GM18498 (cell line): ENCODE data around the gene RPTOR.

Source experiments
- ATAC-seq: cut with Tn5 transposase; IDR thresholded peaks from one replicate; pipeline ENCODE4 v1.9.1; 2021; ENCODE audit warnings: mild to moderate bottlenecking, moderate library complexity; ENCODE audit not compliant: unreplicated experiment

Gene RPTOR

GRCh38 chr17:80998748-80999535, 454.3 kb downstream of the RPTOR start:
- no peak for ATAC-seq

DNA sequence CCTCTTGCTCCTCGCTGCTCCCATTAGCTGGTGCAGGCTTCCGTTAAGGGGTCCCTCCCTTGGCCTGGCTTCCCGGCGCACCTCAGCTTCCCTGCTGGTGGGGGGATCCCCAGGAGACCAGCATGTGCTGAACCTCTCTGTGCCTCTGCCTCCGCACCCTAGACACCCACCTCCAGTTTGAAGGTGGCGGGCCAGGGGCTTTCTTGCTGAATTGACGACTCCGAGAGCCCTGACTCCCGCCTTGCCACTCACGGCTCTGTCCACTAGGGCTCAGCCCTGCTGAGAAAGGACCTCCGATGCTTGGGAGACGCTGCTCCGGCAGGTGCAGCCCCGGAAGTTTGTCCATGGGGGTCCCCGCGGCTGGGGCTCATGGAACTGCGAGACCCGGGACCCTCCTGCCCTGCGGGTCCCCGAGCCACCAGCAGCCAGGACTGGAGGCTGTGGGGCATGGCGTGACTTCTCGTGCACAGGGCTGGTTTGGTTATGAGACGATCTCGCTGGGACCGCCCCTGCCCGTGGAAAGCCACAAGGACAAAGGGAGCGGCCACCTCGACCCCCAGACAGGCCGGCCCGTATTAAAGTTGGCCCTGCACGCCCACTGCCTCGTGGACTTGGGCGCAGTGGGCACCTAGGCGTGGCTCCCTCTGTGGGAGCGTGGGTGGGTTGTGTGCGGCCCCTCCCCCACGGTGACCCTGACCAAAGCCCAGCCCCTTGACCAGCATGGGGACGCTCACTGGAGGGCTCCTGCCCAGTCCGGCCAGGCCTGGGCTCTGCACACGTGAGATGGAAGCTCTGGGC, 455.1 kb downstream of the RPTOR start:
- ATAC-seq, result no peak

DNA sequence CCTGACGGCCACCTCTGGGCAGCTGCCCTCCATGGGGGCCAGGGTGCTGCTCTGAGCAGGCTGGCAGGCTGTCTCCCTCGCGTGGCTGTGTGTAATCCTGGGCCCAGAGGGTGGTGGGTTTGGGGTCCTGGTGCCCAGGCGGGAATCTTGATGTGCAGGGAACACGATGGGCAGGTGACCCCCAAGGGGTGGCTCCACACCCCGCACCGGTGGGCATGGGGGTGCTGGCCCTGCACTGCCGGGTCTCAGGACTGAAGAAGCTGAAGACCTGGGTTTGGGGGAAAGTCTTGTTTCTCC, 455.6 kb downstream of the RPTOR start:
- no peak for ATAC-seq

DNA sequence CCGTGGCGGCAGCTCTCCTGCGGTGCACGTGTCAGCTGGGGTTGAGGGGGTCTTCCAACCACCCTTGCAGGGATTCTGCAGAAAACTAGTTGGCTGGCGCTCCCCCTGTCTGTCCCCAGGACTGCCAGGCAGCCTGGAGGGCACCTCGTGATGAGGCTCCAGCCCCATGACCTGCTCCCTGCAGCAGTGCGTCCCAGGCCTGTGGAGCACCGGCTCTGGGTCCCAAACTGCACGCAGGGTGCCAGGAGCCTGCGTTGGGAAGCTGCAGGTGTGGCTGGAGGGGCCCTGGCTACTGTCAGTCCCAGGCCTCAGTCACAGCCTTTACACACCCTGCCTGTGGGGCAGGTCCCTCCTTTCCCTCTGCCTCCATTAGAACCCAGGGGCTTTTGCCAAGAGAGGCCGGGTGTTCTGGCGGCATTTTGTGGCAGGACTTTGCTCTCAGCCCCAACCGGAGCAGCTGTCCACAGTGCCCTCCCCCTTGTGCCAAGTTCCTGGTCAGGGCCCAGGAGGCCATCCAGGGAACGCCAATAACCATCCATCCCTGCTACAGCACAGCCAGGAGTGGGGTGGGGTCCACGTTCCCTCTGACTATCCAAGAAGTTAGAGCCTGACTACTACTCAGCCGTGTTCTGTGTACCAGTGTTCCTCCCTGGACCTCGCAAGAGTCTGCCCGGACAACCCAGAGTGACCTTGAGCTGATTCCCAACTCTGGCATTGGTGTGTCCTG, 456.2 kb downstream of the RPTOR start:
- no peak for ATAC-seq

DNA sequence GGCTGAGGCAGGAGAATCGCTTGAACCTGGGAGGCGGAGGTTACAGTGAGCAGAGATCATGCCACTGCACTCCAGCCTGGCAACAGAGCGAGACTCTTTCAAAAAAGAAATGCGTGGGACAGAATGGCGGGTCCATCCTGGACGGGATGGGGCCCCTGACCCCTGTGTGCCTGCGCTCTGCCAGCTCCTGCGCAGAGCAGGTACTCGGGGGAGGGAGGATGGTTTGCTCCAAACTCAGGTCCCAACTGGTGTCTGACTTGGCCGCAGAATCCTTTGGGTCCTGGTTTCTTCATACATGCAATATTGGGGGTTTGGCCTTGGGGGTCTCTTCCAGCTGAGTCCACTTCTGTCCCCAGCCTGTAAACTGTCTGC, 457.4 kb downstream of the RPTOR start:
- no peak for ATAC-seq

GRCh38 chr17:81002409-81003361, 458.0 kb downstream of the RPTOR start:
- no peak for ATAC-seq

- no peak for ATAC-seq
Observed at GRCh38 chr17:81003711-81004475, 459.3 kb downstream of the RPTOR start.

DNA sequence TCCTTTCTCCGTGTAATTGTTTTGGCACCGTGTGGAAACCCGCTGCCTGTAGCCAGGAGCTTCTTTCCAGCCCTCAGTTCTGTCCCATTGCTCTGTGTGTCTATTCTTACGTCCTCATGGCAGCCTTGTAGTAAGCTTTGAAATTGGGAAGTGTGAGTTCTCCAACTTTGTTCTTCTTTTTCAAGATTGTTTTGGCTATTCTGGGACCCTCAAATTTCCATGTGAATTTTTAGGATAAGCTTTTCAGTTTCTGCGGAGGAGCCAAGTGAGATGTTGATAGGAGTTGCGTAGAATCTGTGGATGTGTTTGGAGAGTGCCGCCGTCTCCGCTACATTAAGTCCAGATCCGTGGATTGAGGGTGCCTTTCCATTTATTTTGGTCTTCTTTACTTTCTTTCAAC, 462.3 kb downstream of the RPTOR start:
- no peak for ATAC-seq

DNA sequence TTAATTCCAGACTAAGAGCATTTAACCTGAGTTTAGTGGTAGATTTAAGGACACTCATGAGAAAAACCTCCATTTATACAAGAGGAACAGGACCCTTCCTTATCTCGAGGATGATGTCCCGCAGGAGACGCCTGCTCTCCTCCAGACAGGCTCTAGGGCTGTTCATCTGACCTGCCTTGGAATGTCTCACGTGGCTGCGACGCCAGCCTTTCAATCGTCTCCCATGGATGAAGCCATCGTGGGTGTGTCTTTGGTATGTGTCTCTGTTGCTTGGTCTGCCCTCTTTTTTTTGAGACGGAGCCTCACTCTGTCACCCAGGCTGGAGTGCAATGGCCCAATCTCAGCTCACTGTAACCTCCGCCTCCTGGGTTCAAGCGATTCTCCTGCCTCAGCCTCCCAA, 463.5 kb downstream of the RPTOR start:
- no peak for ATAC-seq

DNA sequence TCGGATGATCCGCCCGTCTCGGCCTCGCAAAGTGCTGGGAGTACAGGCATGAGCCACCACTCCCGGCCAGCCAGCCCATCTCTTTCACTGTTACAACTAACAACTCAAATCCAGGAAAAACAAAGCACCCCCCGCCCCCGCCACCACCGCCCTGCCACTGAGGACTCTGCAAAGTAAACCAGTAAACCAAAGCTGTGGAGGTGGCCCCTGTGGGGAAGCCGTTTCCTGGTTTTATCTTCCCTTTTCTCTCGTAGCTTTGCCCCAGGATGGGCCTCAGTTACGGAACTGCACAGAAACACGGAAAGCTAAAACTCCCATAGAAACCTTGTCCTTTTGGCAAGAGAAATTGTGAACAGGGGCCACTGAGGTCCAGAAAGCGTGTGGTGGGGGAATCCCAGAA, 464.5 kb downstream of the RPTOR start:
- ATAC-seq, result no peak

DNA sequence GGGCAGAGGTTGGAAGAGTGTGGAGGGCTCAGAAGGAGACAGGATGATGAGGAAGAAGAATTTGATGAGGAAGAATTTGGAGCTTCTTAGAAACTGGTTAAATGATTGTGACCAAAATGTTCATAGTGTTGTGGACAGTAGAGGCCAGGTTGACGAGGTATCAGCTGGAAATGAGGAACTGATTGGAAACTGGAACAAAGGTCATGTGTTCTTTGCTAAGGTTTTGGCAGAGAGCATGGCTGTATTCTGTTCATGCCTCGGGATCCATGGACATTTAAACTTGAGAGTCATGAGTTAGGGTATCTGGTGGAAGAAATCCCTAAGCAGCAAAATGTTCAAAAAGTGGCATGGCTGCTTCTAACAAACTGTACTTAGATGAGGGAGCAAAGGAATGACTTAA, 466.3 kb downstream of the RPTOR start:
- no peak for ATAC-seq

- ATAC-seq, result no peak
Observed at GRCh38 chr17:81011951-81012350, 467.3 kb downstream of the RPTOR start.

DNA sequence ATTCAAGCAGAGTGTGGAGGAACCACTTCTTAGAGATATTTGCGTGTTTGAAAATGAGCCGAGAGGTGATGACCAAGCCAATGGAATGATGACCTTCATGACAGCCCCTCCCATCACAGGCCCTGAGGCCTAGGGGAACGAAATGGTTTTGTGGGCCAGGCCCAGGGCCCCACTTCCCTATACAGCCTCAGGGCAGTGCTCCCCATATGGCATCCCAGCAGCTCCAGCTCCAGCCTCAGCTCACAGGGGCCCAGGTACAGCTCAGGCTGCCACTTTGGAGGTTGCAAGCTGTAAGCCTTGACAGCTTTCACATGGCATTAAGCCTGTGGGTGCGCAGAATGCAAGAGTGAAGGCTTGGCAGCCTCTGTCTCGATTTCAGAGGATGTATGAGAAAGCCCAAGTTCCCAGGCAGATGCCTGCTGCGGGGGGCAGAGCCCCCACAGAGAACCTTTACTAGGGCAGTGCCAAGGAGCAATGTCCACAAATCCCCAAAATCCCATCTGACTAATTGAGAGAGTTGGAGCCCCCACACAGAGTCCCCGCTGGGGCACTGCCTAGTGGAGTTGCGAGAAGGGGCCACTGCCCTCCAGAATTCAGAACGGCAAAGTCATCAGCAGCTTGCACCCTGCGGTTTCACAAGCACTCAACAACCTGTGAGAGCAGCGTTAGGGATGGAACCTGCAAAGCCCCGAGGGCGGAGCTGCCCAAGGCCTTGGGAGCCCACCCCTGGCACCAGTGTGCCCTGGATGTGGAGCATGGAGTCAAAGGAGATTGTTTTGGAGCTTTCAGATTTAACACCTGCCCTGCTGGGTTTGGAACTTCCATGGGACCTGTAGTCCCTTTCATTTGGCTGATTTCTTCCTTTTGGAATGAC, 468.2 kb downstream of the RPTOR start:
- ATAC-seq, result no peak

GRCh38 chr17:81013642-81014041, 469.0 kb downstream of the RPTOR start:
- no peak for ATAC-seq

DNA sequence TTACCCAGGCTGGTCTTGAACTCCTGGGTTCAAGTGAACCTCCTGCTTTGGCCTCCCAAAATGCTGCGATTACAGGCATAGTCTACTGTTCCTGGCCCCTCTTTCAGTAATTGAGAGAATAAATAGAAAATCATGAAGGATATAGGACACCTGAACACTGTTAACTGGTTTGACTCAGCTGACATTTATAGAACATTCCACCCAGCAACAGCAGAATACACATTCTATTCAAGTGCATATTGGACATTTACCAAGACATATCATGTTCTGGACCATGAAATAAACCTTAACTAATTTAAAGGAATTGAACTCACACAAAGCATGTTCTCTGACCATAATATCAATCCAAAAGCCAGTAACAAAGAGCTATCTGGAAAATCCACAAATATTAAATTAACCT, 470.5 kb downstream of the RPTOR start:
- no peak for ATAC-seq
